Lower leg skin (tissue), 4 donors: Measurements from ENCODE around the gene EFCAB5. TPM values are rescaled to one million over a fixed set of nuclear protein-coding genes. Genes with fewer than 3 reads are reported as not detected.
"Not testable (repeated sequence)": the region's sequence is repeated elsewhere in the genome, so short reads cannot be mapped to it uniquely, and the experiment has no call there.

ENCODE experiments used
- DNase-seq, 2 donors: peaks; one replicate each; pipeline ENCODE4 v3.0.0-alpha.2; 2019; ENCODE audit warnings: low spot score in 2 of 2
- H3K4me3 ChIP-seq: fragments of 200-600 bp; sonication (generic); 2 replicates; pipeline ENCODE4 v1.5.1; 2017; ENCODE audit warnings: mild to moderate bottlenecking, low read depth; ENCODE audit not compliant: poor library complexity, severe bottlenecking
- POLR2A ChIP-seq, 2 donors: fragments of 450-650 bp; IDR thresholded peaks; one replicate each; pipeline ENCODE4 v1.6.1; 2016 to 2017; ENCODE audit warnings: antibody characterized with exemption in 2 of 2, mild to moderate bottlenecking in 1 of 2, moderate library complexity in 1 of 2
- WGBS, 2 donors: methylation state at CpG; one replicate each; pipeline ENCODE4 v1.1.5; 2018; 5-methylcytosine and 5-hydroxymethylcytosine counted together
- intact Hi-C: fragments of 100-400 bp; cut with DNase I; formaldehyde crosslinking; loops from one replicate; pipeline ENCODE4 v1.15.0; 2023; ENCODE audit warnings: low total_unique reads
- total RNA-seq, 4 donors: library from RNA; depleted of rRNA; stranded (reverse); fragments of >200 nt; gene quantifications; one replicate each; pipeline ENCODE4 v1.1.0, GENCODE V29; 2016
- TF ChIP-seq, protein P1 (sequence below), 3 donors: fragments of 450-650 bp; IDR thresholded peaks; one replicate each; pipeline ENCODE4 v1.5.1; 2016; ENCODE audit warnings: antibody characterized with exemption in 3 of 3, mild to moderate bottlenecking in 3 of 3, moderate library complexity in 2 of 3

Gene EFCAB5
- total RNA-seq, 4 donors from 2014 or later, result 0.46 to 1.0 (median 0.68) TPM

DNA sequence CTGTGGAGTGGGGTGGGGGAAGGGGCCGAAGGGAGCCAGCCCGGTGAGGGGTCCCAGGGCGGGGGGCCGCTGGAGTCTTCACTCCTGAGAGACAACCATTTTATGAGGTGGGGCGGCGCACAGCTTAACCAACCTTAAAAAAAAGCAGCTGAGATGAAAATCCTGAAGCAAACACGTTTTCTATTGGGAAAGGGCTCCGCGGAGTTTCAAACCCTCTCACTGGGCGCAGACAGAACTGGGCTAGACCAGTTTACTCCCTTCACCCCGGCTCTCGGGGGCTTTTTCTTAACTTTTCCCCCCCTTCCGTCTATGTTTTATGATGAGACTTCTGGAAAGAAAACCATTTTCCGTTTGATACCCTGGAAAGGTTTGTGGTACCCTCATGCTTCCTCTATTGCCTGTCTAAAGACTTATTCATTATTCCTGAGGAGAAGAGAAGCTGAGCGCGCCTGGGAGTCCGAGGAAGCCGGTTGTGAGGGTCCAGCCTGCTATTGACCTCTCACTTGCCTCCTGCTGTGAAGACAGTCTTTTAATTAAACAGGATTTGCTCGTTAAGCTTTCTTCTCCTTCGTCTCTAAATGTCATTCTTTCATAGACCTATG, 10.9 kb upstream of the EFCAB5 start:
- no peak for DNase-seq

DNA sequence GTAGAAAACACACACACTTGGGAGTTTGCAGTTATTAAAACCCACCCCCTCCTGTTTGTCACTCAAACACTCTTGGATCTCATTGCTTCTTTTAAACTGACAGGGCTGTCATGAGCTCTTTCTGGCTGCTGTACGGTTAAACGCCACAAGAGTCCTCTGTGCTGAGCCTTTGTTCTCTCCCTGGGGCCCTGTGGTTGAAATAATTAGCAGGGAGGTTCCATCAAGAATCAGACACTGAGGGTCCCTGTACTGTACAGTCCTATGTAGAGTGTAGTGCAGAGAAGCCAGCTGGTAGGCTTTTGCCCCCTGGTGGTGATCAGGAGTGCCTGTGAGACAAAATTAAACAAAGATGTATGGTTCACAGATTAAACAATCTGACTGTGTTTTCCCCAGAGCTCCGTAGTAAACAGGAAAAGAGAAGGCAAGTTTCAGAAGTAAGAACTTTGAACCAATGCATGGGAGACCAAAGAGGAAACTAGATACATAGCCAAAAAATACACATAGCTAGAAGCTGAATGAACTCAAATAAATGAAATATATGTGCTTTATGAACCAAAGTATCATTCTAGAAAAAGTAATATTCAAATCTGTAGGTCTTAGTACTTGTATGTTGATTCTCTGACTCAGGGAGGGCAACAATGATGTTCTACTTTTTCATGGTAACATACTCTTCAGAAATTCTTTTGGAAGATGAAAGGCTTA, 10.1 kb upstream of the EFCAB5 start:
- 0% methylated on average over 3 of the region's 3 CpGs for WGBS, 2 donors
- DNase-seq, result peak in 1 of 2 donors; percentile 68
- H3K4me3 ChIP-seq, result no peak overlapping the region
- TF ChIP-seq, protein P1, sequence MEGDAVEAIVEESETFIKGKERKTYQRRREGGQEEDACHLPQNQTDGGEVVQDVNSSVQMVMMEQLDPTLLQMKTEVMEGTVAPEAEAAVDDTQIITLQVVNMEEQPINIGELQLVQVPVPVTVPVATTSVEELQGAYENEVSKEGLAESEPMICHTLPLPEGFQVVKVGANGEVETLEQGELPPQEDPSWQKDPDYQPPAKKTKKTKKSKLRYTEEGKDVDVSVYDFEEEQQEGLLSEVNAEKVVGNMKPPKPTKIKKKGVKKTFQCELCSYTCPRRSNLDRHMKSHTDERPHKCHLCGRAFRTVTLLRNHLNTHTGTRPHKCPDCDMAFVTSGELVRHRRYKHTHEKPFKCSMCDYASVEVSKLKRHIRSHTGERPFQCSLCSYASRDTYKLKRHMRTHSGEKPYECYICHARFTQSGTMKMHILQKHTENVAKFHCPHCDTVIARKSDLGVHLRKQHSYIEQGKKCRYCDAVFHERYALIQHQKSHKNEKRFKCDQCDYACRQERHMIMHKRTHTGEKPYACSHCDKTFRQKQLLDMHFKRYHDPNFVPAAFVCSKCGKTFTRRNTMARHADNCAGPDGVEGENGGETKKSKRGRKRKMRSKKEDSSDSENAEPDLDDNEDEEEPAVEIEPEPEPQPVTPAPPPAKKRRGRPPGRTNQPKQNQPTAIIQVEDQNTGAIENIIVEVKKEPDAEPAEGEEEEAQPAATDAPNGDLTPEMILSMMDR (IDR thresholded peaks at IDR 0.05), result peak in 1 of 3 donors; percentile 12
- TF ChIP-seq POLR2A (IDR thresholded peaks at IDR 0.05), result no peak
- intact Hi-C loops, result loop anchor here (5.0 kb wide), 1 partner anchor 124 kb away; no protein-coding TSS in a partner anchor

More for the DNA sequence above, 10.9 kb upstream of the EFCAB5 start:
- intact Hi-C loops, result loop anchor here (5.0 kb wide), 1 partner anchor 123 kb away; no protein-coding TSS in a partner anchor
- peak overlapping the region; percentile 91 for H3K4me3 ChIP-seq
- TF ChIP-seq, protein P1 (IDR thresholded peaks at IDR 0.05), result no peak
- no peak for TF ChIP-seq POLR2A (IDR thresholded peaks at IDR 0.05)
- WGBS, 2 donors, result 0 to 1% methylated on average over 20 of the region's 20 CpGs

DNA sequence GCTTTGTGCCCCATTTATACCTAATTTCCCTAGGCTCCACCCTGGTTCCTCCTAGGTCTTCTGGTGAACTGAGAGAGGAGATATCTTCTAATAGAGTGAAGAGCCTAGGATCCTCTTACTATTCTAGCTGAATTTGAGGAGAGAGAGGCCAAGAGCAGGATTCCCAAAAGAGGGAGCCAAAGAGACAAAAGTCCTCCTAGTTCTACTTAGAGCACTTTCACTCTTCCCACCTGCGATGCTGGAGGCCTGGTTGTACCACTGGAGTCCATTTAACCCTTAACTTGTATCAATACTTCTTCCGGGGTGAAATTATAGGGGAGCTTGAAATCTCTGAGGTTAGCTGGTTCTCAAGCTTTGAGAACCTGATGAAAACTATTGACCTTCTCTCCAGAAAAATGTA, 8.1 kb upstream of the EFCAB5 start:
- no peak overlapping the region for H3K4me3 ChIP-seq
- TF ChIP-seq POLR2A (IDR thresholded peaks at IDR 0.05), result no peak
- TF ChIP-seq, protein P1 (IDR thresholded peaks at IDR 0.05), result no peak
- WGBS, 2 donors, result 45 to 52% methylated on average over 2 of the region's 2 CpGs
- intact Hi-C loops, result loop anchor here (5.0 kb wide), 1 partner anchor 126 kb away; no protein-coding TSS in a partner anchor
- no peak for DNase-seq

DNA sequence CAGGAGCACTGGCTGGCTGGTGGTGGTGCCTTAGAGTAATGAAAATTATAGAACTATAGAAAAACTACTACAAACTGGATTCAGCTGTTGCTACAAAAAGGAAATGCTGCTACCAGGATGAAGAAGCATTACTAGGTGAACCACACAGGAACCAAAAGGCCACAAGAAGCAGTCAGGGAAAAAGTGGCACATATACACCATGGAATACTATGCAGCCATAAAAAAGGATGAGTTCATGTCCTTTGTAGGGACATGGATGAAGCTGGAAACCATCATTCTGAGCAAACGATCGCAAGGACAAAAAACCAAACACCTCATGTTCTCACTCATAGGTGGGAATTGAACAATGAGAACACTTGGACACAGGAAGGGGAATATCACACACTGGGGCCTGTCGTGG, 5.5 kb upstream of the EFCAB5 start:
- intact Hi-C loops, DNase-seq, H3K4me3 ChIP-seq: not testable (repeated sequence)
- WGBS, 2 donors, result 93% methylated on average over 3 of the region's 3 CpGs

DNA sequence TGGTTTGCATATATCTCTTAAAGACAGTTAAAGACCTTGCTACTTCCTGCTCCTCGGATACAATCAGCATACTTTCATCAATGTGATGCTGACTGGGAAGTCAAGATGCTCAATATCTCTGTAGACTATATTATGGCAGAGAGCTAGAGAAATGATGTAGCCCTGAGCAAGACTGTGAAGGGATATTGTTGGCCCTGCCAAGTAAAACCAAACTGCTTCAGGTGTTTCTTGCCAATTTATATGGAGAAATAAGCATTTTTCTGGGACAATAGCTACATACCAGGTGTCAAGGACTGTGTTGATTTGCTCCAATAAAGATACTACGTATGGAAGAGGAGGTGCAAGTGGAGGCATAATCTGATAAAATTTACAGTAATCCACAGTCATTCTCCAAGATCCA, 4.7 kb upstream of the EFCAB5 start:
- intact Hi-C loops, result no loop called here
- H3K4me3 ChIP-seq, result no peak overlapping the region
- TF ChIP-seq, protein P1 (IDR thresholded peaks at IDR 0.05), result no peak
- no peak for TF ChIP-seq POLR2A (IDR thresholded peaks at IDR 0.05)
- DNase-seq, result no peak
- 69 to 74% methylated on average over 2 of the region's 2 CpGs for WGBS, 2 donors

DNA sequence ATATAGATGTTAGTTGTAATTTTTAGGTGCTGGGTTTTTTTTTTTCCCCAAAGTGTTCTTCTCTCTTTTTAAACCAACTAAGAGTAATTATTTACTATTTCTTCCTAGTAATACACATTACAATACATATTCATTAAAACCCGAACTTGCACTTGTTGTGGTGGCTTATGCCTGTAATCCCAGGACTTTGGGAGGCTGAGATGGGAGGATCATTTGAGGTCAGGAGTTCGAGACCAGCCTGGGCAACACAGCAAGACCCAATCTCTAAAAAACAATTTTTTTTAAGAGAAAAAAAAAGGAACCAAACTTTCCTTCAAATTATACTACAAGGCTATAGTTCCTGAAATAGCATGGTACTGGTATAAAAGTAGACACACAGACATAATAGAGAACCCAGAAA, 3.8 kb downstream of the EFCAB5 start:
- no peak for TF ChIP-seq POLR2A (IDR thresholded peaks at IDR 0.05)
- intact Hi-C loops, result no loop called here
- no peak for DNase-seq
- no peak overlapping the region for H3K4me3 ChIP-seq
- 86 to 91% methylated on average over 2 of the region's 2 CpGs for WGBS, 2 donors
